ENCODE data around the gene LDLRAD3. TPM values are rescaled to one million over a fixed set of nuclear protein-coding genes. Genes with fewer than 3 reads are reported as not detected.

LDLRAD3 gene
- total and polyA plus RNA-seq, 12 donors = 0.87 to 5.1 (median 1.7) TPM

DNA sequence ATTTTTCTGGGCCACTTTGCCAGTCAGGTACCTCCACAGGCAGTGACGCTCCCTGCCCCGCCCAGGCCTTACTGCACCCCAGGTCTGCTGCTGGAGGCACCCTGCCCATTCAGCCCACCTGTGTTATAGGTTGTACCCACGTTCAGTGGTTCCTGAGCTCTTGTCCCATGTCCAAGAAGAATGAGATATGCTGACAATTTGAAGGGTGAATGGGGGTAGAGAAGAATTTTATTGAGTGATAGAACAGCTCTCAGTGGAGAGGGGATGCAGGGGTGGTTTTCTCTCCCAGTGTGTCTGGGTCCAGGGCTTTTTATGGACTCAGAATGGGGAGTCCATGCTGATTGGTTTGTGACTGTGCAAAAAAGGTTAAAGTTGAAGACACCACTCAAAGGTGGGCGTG, 149.7 kb downstream of the LDLRAD3 start:
- TF ChIP-seq, protein P1, sequence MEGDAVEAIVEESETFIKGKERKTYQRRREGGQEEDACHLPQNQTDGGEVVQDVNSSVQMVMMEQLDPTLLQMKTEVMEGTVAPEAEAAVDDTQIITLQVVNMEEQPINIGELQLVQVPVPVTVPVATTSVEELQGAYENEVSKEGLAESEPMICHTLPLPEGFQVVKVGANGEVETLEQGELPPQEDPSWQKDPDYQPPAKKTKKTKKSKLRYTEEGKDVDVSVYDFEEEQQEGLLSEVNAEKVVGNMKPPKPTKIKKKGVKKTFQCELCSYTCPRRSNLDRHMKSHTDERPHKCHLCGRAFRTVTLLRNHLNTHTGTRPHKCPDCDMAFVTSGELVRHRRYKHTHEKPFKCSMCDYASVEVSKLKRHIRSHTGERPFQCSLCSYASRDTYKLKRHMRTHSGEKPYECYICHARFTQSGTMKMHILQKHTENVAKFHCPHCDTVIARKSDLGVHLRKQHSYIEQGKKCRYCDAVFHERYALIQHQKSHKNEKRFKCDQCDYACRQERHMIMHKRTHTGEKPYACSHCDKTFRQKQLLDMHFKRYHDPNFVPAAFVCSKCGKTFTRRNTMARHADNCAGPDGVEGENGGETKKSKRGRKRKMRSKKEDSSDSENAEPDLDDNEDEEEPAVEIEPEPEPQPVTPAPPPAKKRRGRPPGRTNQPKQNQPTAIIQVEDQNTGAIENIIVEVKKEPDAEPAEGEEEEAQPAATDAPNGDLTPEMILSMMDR (IDR thresholded peaks at IDR 0.05) = no peak
- Histone ChIP-seq H3K27ac (no peak overlapping the region), H3K9me3 (peaks cover 0 to 14% (median 3%) of the 10 kb centered on the region in 11 donors), H3K36me3 (peaks cover 0 to 11% (median 0%) of the 10 kb centered on the region in 9 donors), H3K4me1 (peaks cover 0 to 32% (median 8%) of the 10 kb centered on the region in 9 donors), H3K4me3 (no peak overlapping the region), H3K27me3 (peaks cover 0 to 14% (median 0%) of the 10 kb centered on the region in 7 donors)
- DNase-seq (no peak), ATAC-seq (no peak)
- intact Hi-C loops (cut with DNase I) = no loop called here
- WGBS, 2 donors = 75 to 95% methylated on average over 4 of the region's 4 CpGs

DNA sequence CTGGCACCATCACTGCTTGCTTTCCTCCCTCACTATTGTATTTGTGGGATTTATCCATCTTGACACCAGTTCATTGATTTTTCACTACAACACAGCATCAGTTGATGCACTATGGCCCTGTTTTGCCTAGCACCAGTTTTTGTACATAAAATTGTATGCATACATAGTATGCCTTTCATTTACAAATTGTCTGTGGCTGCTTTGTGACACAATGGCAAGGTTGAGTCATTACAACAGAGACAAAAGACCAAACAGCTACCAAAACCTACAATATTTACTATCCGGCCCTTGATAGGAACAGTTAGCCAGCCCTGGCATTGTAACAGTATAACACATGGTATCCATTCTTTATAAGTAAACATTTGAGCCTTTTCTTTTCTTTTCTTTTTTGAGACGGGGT, 150.3 kb downstream of the LDLRAD3 start:
- H3K4me3 ChIP-seq = no peak overlapping the region
- TF ChIP-seq, protein P1 (IDR thresholded peaks at IDR 0.05) = no peak
- H3K4me1 ChIP-seq = peaks cover 0 to 32% (median 10%) of the 10 kb centered on the region in 9 donors
- peaks cover 0 to 14% (median 3%) of the 10 kb centered on the region in 11 donors for H3K9me3 ChIP-seq
- peaks cover 0 to 16% (median 0%) of the 10 kb centered on the region in 9 donors for H3K36me3 ChIP-seq
- DNase-seq (no peak), ATAC-seq (no peak)
- intact Hi-C loops (cut with DNase I) = no loop called here
- peaks cover 0 to 20% (median 0%) of the 10 kb centered on the region in 7 donors for H3K27me3 ChIP-seq
- WGBS, 2 donors = 49 to 97% methylated on average over 2 of the region's 2 CpGs
- no peak overlapping the region for H3K27ac ChIP-seq

DNA sequence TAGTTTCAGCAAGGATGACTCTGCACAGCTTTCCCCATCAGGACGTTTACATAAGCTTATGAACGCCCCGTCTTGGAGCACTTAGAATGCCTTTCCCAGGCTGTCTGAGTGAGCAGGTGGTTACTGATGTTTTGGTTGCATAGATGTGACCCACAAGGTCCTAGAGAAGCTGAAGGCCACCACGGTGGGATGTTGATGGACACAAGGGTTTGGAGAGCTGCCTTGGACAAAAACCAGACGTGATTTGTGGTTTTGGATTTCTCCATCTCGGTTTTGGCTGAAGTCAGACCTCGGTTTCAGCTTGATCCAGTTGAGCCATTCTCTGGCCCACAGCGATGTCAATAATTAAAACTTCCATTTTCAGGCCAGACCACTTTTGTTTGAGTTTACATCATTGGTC, 151.9 kb downstream of the LDLRAD3 start:
- 89% methylated on average over 8 of the region's 8 CpGs for WGBS, 2 donors
- H3K27me3 ChIP-seq = peaks cover 0 to 18% (median 0%) of the 10 kb centered on the region in 7 donors
- TF ChIP-seq, protein P1 (IDR thresholded peaks at IDR 0.05) = no peak
- peaks cover 0 to 24% (median 10%) of the 10 kb centered on the region in 9 donors for H3K4me1 ChIP-seq
- peaks cover 0 to 27% (median 0%) of the 10 kb centered on the region in 9 donors for H3K36me3 ChIP-seq
- H3K4me3 ChIP-seq = no peak overlapping the region
- peaks cover 0 to 14% (median 3%) of the 10 kb centered on the region in 11 donors for H3K9me3 ChIP-seq
- H3K27ac ChIP-seq = no peak overlapping the region
- intact Hi-C loops (cut with DNase I) = no loop called here
- ATAC-seq (peak in 1 of 8 donors; percentile 49), DNase-seq (no peak)

DNA sequence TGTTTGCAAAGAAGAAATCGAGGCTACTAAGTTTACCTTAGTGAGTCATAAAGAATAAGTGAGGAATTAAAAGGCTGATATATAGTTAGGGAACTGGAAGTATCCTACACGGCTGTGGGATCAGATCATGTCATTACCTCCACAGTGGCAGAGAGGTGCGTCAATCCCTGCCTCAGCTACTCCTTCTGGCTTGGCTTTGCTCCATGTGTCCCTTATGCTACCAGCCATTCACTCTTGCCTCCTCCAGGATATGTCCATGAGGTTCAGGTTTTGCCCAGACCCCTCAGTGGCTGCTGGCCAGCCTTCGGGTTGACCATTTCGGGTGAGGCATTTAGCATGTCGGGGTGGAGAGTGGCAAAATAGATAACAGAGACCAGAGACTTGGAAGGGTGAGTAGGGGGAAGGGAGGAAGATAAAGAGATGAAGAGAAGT, 153.4 kb downstream of the LDLRAD3 start:
- DNase-seq = no peak
- Histone ChIP-seq H3K36me3 (peaks cover 0 to 32% (median 0%) of the 10 kb centered on the region in 9 donors), H3K27ac (no peak overlapping the region), H3K4me1 (peaks cover 0 to 12% (median 9%) of the 10 kb centered on the region in 9 donors), H3K9me3 (peaks cover 0 to 14% (median 3%) of the 10 kb centered on the region in 11 donors), H3K4me3 (no peak overlapping the region), H3K27me3 (peaks cover 0 to 18% (median 0%) of the 10 kb centered on the region in 7 donors)
- intact Hi-C loops (cut with DNase I) = no loop called here
- no peak for ATAC-seq
- 70 to 71% methylated on average over 6 of the region's 6 CpGs for WGBS, 2 donors
- TF ChIP-seq, protein P1 (IDR thresholded peaks at IDR 0.05) = no peak
